Loucy (cell line): Measurements from ENCODE around the gene ACTL6B.

Source experiments
- EZH2phosphoT487 ChIP-seq: fragments of 200-600 bp; IDR thresholded peaks from 2 replicates; pipeline ENCODE4 v1.6.1; 2018; ENCODE audit warnings: antibody characterized with exemption, mild to moderate bottlenecking, moderate library complexity, borderline replicate concordance
- TF ChIP-seq, protein P1 (sequence below): fragments of 200-600 bp; sonication (generic); conservative IDR thresholded peaks from 2 replicates; pipeline ENCODE4 v1.5.1; 2014; ENCODE audit warnings: mild to moderate bottlenecking, antibody characterized with exemption, low read length

DNA sequence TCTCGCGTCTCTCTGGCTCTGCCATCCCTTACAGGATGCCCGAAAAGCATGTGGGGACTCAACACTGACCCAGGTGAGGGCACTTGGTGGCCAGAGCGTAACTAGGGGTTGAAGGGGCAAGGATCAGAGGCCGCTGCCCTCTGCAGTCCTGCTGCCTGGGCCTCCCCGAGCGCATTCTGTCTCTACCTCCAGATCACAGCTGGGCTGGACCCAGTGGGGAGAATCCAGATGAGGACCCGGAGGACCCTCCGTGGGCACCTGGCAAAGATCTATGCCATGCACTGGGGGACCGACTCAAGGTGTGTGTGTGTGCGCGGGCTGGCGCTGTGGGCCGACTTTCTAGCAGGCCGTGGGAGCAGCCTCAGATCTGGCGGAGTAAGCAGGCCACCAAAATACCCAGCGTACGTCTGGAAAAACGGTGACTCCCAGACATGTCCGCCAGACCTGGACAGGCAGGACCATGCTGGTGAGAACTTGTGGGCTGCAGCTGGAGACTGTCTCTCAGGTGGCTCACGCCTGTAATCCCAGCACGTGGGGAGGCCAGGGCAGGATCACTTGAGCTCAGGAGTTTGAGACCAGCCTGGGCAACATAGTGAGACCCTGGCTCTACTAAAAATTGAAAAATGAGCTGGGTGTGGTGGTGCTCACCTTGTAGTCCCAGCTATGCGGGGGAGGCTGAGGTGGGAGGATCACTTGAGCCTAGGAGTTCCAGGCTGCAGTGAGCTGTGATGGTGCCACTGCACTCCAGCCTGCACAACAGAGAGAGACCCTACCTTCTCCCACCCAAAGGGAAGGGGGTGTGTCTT is 20.5 kb upstream of the ACTL6B start:
- TF ChIP-seq, protein P1, sequence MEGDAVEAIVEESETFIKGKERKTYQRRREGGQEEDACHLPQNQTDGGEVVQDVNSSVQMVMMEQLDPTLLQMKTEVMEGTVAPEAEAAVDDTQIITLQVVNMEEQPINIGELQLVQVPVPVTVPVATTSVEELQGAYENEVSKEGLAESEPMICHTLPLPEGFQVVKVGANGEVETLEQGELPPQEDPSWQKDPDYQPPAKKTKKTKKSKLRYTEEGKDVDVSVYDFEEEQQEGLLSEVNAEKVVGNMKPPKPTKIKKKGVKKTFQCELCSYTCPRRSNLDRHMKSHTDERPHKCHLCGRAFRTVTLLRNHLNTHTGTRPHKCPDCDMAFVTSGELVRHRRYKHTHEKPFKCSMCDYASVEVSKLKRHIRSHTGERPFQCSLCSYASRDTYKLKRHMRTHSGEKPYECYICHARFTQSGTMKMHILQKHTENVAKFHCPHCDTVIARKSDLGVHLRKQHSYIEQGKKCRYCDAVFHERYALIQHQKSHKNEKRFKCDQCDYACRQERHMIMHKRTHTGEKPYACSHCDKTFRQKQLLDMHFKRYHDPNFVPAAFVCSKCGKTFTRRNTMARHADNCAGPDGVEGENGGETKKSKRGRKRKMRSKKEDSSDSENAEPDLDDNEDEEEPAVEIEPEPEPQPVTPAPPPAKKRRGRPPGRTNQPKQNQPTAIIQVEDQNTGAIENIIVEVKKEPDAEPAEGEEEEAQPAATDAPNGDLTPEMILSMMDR: no peak
- TF ChIP-seq EZH2phosphoT487: no peak
